ENCODE results near the gene PRDX6. TPM values are rescaled to one million over a fixed set of nuclear protein-coding genes. Genes with fewer than 3 reads are reported as not detected.

Gene PRDX6
- total RNA-seq, 1 donor from 2014 or later = 520 TPM

DNA sequence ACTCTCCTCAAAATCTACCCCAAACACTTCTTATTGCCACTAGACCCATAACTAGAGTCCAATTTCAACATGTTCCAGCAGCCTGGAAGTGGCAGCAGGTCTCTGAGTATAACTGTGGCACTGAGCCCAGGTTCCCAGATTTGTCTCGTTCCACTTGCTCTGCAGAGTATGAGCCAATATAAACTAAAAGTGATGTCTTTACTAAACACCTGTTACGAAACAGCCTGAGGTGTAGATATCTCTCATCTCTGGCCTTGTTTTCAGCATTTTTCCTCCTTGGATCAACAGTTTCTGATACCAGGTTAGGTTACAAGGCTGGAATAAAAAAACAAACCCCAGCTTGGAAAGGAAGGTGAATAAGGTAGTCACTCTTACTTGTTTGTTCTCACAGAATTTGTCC lies 25.2 kb upstream of the PRDX6 start:
- Histone ChIP-seq H3K4me1 (ENCODE audit: insufficient read depth, low read length) (peaks cover 8% of the 10 kb centered on the region), H3K9ac (ENCODE audit: low read length) (no peak overlapping the region), H2AFZ (ENCODE audit: low read depth, low read length) (no peak overlapping the region), H3K27ac (ENCODE audit: low read depth, low read length) (no peak overlapping the region), H3K4me3 (ENCODE audit: insufficient read depth, low read depth, low read length) (no peak overlapping the region), H3K36me3 (ENCODE audit: insufficient read depth, low read length) (no peaks in the 10 kb centered on the region), H3K9me3 (ENCODE audit: insufficient read depth, low read depth, low read length) (no peaks in the 10 kb centered on the region), H3K27me3 (ENCODE audit: insufficient read depth, low read length) (no peaks in the 10 kb centered on the region), H3K4me2 (ENCODE audit: low read length) (no peak overlapping the region), H3K79me2 (ENCODE audit: insufficient read depth, low read length) (no peaks in the 10 kb centered on the region), H4K20me1 (ENCODE audit: insufficient read depth, low read length) (no peaks in the 10 kb centered on the region)
- Mint-ChIP-seq H3K27ac (ENCODE audit: unreplicated experiment) (no peak overlapping the region), H3K4me3 (ENCODE audit: unreplicated experiment) (no peak overlapping the region), H3K27me3 (ENCODE audit: low read depth, unreplicated experiment) (no peaks in the 10 kb centered on the region), H3K36me3 (ENCODE audit: low read depth, unreplicated experiment) (peaks cover 15% of the 10 kb centered on the region), H3K9me3 (ENCODE audit: unreplicated experiment) (peaks cover 1% of the 10 kb centered on the region), H3K4me1 (ENCODE audit: low read depth, unreplicated experiment) (peaks cover 15% of the 10 kb centered on the region)
- TF ChIP-seq CTCF (IDR thresholded peaks at IDR 0.05; ENCODE audit: insufficient read depth, low read depth, low read length) = no peak
- TF ChIP-seq EZH2 (IDR thresholded peaks at IDR 0.05; ENCODE audit: insufficient read depth, low read length) = no peak
- FAIRE-seq (no peak), DNase-seq (ENCODE audit: low read depth) (peak; percentile 29)

DNA sequence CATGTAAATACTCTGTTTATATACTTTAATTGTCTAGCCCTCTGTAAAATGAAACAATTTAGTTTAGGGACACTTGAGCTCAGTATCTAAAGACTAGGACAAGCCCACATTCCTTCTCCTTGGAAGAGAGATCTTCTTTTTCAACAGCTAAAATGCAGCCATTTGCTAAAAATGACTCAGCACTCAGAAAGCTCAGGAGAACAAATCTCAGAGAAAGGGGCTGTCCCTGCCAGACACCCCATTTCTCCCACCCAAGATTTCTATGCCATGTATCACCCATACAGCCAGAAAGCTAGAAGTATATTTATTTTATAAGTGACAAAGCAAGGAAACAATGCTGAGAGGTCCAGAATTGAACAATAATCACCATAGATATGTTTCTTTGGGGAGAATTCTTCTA lies 23.2 kb upstream of the PRDX6 start:
- Histone ChIP-seq H3K9me3 (ENCODE audit: insufficient read depth, low read depth, low read length) (no peaks in the 10 kb centered on the region), H3K79me2 (ENCODE audit: insufficient read depth, low read length) (no peaks in the 10 kb centered on the region), H3K27me3 (ENCODE audit: insufficient read depth, low read length) (no peaks in the 10 kb centered on the region), H3K9ac (ENCODE audit: low read length) (no peak overlapping the region), H4K20me1 (ENCODE audit: insufficient read depth, low read length) (no peaks in the 10 kb centered on the region), H3K4me2 (ENCODE audit: low read length) (no peak overlapping the region), H3K4me3 (ENCODE audit: insufficient read depth, low read depth, low read length) (no peak overlapping the region), H3K36me3 (ENCODE audit: insufficient read depth, low read length) (no peaks in the 10 kb centered on the region), H3K4me1 (ENCODE audit: insufficient read depth, low read length) (peaks cover 8% of the 10 kb centered on the region), H2AFZ (ENCODE audit: low read depth, low read length) (peak overlapping the region; percentile 31), H3K27ac (ENCODE audit: low read depth, low read length) (peak overlapping the region; percentile 54)
- DNase-seq (ENCODE audit: low read depth) = peak; percentile 51
- Mint-ChIP-seq H3K4me1 (ENCODE audit: low read depth, unreplicated experiment) (peaks cover 15% of the 10 kb centered on the region), H3K9me3 (ENCODE audit: unreplicated experiment) (no peaks in the 10 kb centered on the region), H3K4me3 (ENCODE audit: unreplicated experiment) (no peak overlapping the region), H3K27ac (ENCODE audit: unreplicated experiment) (peak overlapping the region; percentile 98), H3K36me3 (ENCODE audit: low read depth, unreplicated experiment) (peaks cover 12% of the 10 kb centered on the region), H3K27me3 (ENCODE audit: low read depth, unreplicated experiment) (no peaks in the 10 kb centered on the region)
- no peak for FAIRE-seq
- TF ChIP-seq EZH2 (IDR thresholded peaks at IDR 0.05; ENCODE audit: insufficient read depth, low read length) (no peak), CTCF (IDR thresholded peaks at IDR 0.05; ENCODE audit: insufficient read depth, low read depth, low read length) (no peak)

DNA sequence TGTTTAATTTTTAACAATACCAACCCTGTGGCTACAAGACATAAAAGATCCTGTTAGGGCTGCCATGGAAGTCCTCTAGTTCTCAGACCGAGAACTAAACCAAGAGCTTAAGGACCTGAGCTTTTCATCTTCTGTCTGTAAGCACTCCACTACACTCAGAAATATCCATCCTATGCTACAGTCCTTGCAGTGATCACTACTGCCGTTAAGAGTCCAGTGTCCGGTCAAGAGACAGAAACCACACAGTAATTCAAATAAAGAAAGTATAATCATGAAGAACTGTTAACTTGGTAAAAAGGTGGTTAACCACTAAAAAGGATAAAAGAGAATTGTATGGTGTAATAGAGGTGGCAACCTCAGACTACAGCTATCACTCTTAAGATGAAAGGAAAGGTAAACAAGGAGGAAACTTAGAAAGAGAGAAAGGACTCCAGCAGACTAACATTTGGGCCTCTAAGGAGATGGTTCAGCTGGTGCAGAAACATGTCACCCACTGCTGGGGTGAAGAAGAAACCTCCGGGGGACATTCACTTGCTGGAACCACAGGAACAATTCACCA lies 22.1 kb upstream of the PRDX6 start:
- no peak for DNase-seq (ENCODE audit: low read depth)
- TF ChIP-seq CTCF (IDR thresholded peaks at IDR 0.05; ENCODE audit: insufficient read depth, low read depth, low read length) (no peak), EZH2 (IDR thresholded peaks at IDR 0.05; ENCODE audit: insufficient read depth, low read length) (no peak)
- H3K9me3 Mint-ChIP-seq (ENCODE audit: unreplicated experiment) = no peaks in the 10 kb centered on the region
- H3K4me2 ChIP-seq (ENCODE audit: low read length) = no peak overlapping the region
- H2AFZ ChIP-seq (ENCODE audit: low read depth, low read length) = no peak overlapping the region
- no peak overlapping the region for H3K4me3 ChIP-seq (ENCODE audit: insufficient read depth, low read depth, low read length)
- H3K4me1 Mint-ChIP-seq (ENCODE audit: low read depth, unreplicated experiment) = peaks cover 15% of the 10 kb centered on the region
- no peaks in the 10 kb centered on the region for H3K27me3 ChIP-seq (ENCODE audit: insufficient read depth, low read length)
- FAIRE-seq = no peak
- H3K36me3 Mint-ChIP-seq (ENCODE audit: low read depth, unreplicated experiment) = peaks cover 19% of the 10 kb centered on the region
- H3K4me1 ChIP-seq (ENCODE audit: insufficient read depth, low read length) = peaks cover 8% of the 10 kb centered on the region
- H3K27ac Mint-ChIP-seq (ENCODE audit: unreplicated experiment) = no peak overlapping the region
- peaks cover 4% of the 10 kb centered on the region for H3K36me3 ChIP-seq (ENCODE audit: insufficient read depth, low read length)
- H3K4me3 Mint-ChIP-seq (ENCODE audit: unreplicated experiment) = no peak overlapping the region
- H3K27me3 Mint-ChIP-seq (ENCODE audit: low read depth, unreplicated experiment) = no peaks in the 10 kb centered on the region
- H3K9me3 ChIP-seq (ENCODE audit: insufficient read depth, low read depth, low read length) = no peaks in the 10 kb centered on the region
- no peak overlapping the region for H3K27ac ChIP-seq (ENCODE audit: low read depth, low read length)
- no peaks in the 10 kb centered on the region for H3K79me2 ChIP-seq (ENCODE audit: insufficient read depth, low read length)
- no peaks in the 10 kb centered on the region for H4K20me1 ChIP-seq (ENCODE audit: insufficient read depth, low read length)
- no peak overlapping the region for H3K9ac ChIP-seq (ENCODE audit: low read length)

Data from astrocyte (in vitro differentiated cells and primary cell).